PC-9 (cell line): Measurements from ENCODE around the gene SPEG. TPM values are rescaled to one million over a fixed set of nuclear protein-coding genes. Genes with fewer than 3 reads are reported as not detected.

ENCODE experiments used
- BruUV-seq: library from RNA; stranded (reverse); fragments of 400-500 nt; replicated peaks from 2 replicates; lab custom pipeline; 2021; lab: Mats Ljungman, UMichigan
- CTCF ChIA-PET: fragments of 300-600 bp; sonication (Branson Sonifier 250); formaldehyde crosslinking; loops from one replicate; lab custom pipeline; 2022; ENCODE audit warnings: antibody characterized with exemption; lab: Charles Lee
- POLR2A ChIA-PET: fragments of 300-600 bp; sonication (Branson Sonifier 250); formaldehyde crosslinking; loops from one replicate; lab custom pipeline; 2022; ENCODE audit warnings: antibody characterized with exemption; ENCODE audit not compliant: unreplicated experiment; lab: Charles Lee
- DNase-seq, 2 experiments: peaks; one replicate each; pipeline versions ENCODE4 v3.0.0 to v3.0.0-alpha.2; 2015 to 2022; ENCODE audit warnings: mixed read lengths in 1 of 2
- H2AFZ ChIP-seq: fragments of 200-600 bp; sonication (generic); 2 replicates; pipeline ENCODE4 v1.8.1; 2017; ENCODE audit warnings: antibody characterized with exemption
- H3F3A ChIP-seq: fragments of 200-600 bp; sonication (generic); 2 replicates; pipeline ENCODE4 v1.8.1; 2017; ENCODE audit warnings: antibody characterized with exemption, mild to moderate bottlenecking, low read depth; ENCODE audit not compliant: insufficient read depth
- H3K27ac ChIP-seq: fragments of 200-600 bp; sonication (generic); 2 replicates; pipeline ENCODE4 v1.6.1; 2016; ENCODE audit warnings: mixed run types
- H3K27me3 ChIP-seq: fragments of 200-600 bp; sonication (generic); 2 replicates; pipeline ENCODE4 v1.6.1; 2016; ENCODE audit warnings: low read depth, mixed run types; ENCODE audit not compliant: insufficient read depth
- H3K36me3 ChIP-seq: fragments of 200-600 bp; sonication (generic); 2 replicates; pipeline ENCODE4 v1.6.1; 2016; ENCODE audit warnings: low read depth, mixed run types
- H3K4me1 ChIP-seq: fragments of 200-600 bp; sonication (generic); replicated peaks from 2 replicates; pipeline ENCODE4 v1.6.1; 2016; ENCODE audit warnings: mixed run types; ENCODE audit not compliant: insufficient read depth
- H3K4me2 ChIP-seq: fragments of 200-600 bp; sonication (generic); 2 replicates; pipeline ENCODE4 v1.6.1; 2017; ENCODE audit warnings: mixed run types
- H3K4me3 ChIP-seq: fragments of 200-600 bp; sonication (generic); 2 replicates; pipeline ENCODE4 v1.6.1; 2016; ENCODE audit warnings: mixed run types
- H3K79me2 ChIP-seq: fragments of 200-600 bp; sonication (generic); 2 replicates; pipeline ENCODE4 v1.6.1; 2017; ENCODE audit warnings: low read depth, mixed run types
- H3K9me2 ChIP-seq: fragments of 200-600 bp; sonication (generic); 2 replicates; pipeline ENCODE4 v1.8.1; 2017; ENCODE audit warnings: mild to moderate bottlenecking; ENCODE audit not compliant: insufficient read depth
- H3K9me3 ChIP-seq: fragments of 200-600 bp; sonication (generic); 2 replicates; pipeline ENCODE4 v1.8.1; 2016; ENCODE audit warnings: low read depth; ENCODE audit not compliant: insufficient read depth
- H4K20me1 ChIP-seq: fragments of 200-600 bp; sonication (generic); 2 replicates; pipeline ENCODE4 v1.8.1; 2017; ENCODE audit not compliant: insufficient read depth
- EZH2 ChIP-seq: fragments of 200-600 bp; sonication (generic); IDR thresholded peaks from 2 replicates; pipeline ENCODE4 v1.8.0; 2017; ENCODE audit warnings: antibody characterized with exemption, low read depth
- intact Hi-C: fragments of 100-400 bp; cut with micrococcal nuclease; formaldehyde crosslinking; loops from one replicate; pipeline ENCODE4 v1.10.0; 2022; ENCODE audit not compliant: unreplicated experiment
- total RNA-seq: library from RNA; stranded (reverse); gene quantifications from 2 replicates; pipeline ENCODE4 v1.2.3, GENCODE V29; 2021
- TF ChIP-seq, protein P1 (sequence below): fragments of 200-600 bp; sonication (generic); conservative IDR thresholded peaks from 2 replicates; pipeline ENCODE4 v1.6.1; 2017; ENCODE audit warnings: mixed run types, antibody characterized with exemption, mild to moderate bottlenecking, moderate library complexity

Gene SPEG
- total RNA-seq, 1 experiment from 2014 or later, result 46.8 TPM

DNA sequence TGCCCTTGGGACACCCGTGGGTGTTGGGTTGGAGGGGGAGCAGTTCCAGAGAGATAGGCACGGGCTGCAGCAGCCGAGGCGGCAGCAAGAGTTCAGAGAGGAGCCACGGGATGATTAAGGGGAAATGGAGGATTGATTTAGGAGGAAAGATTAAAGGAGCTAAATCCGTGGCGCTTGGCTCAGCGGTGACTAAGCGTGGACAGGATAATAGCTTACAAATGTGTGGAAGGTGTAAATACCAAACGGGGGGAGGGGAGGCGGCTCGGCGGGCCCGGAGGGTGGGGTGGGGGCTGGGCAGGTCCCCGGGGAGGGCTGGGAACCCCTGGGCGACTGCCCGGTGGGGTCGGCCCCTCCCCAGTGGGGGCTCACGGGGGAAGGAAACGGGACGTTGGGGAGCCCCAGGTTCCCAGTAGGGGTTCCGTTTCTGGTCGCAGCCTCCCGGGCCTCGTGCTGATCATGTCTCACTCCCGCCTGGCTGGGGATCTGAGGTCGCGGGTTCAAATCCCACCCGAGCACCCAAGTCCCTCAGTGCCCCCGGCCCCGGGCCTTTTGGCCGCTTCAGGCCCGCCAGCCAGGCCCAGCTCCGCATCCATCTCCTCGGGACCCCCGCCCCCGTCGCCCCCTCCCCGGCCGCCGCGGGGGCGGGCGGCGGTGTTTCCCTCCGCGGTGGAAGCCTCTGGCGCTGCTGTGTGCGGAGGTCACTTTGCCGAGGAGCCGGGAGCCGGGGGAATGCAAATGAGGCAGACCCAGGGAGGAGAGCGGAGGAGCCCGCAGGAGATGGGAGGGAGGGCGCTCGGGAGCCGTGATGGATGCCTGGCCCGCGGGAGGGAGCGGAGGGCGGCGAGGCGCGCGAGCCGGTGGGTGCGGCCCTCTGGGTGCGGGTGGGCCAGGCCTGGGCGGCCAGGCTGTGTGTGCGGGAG lies 87.7 kb downstream of the SPEG start:
- no TSS peak for BruUV-seq
- Histone ChIP-seq H3K4me1 (peaks cover 15% of the 10 kb centered on the region), H3K27ac (no peak overlapping the region)

DNA sequence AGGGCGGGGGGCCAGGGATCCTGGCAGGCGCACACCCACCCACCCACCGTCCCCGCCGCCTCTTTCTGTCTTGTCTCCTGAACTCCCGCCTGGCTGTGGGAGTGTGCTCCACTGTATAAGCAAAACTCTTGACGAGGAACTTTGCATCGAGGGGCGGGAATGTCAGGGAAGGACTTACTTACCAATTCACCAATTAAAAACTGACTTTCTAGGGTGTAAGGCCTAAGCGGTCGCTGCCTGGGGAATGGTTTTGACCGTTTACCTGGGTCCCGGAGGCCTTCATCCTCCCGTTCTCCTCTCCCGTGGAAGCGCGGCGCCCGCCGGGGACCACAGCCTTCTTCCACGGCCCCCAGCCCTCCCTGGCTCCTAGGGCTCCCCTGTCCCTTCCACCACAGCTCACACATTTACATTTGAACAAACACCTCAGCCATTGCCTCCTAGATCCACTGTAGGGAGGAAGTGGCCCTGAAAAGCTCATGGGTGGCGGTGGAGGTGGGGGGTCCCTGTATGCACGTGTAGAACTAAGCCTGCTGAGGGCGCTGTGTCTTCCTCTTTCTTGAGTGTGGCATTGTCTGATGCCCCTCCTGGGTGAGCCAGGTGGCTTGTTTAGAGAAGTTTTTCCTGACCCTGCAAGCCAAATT lies 88.5 kb downstream of the SPEG start:
- intact Hi-C loops, result loop anchor here (5.0 kb wide), 1 partner anchor 66 kb away; no protein-coding TSS in a partner anchor
- Histone ChIP-seq H4K20me1 (no peaks in the 10 kb centered on the region), H2AFZ (no peak overlapping the region), H3K4me1 (peaks cover 15% of the 10 kb centered on the region), H3K27me3 (peaks cover 16% of the 10 kb centered on the region), H3F3A (peaks cover 6% of the 10 kb centered on the region; the same call in 1 of the 2 replicates), H3K79me2 (no peaks in the 10 kb centered on the region), H3K4me2 (peak overlapping the region; percentile 60), H3K27ac (no peak overlapping the region), H3K36me3 (no peaks in the 10 kb centered on the region), H3K9me2 (no peaks in the 10 kb centered on the region), H3K9me3 (no peaks in the 10 kb centered on the region), H3K4me3 (no peak overlapping the region)
- CTCF ChIA-PET, result interaction anchor here (0.6 to 0.7 kb wide), 3 partner anchors 26 to 441 kb away, joined by 3 to 4 read pairs (median 4); no protein-coding TSS in a partner anchor
- no peak for DNase-seq
- no TSS peak for BruUV-seq
- POLR2A ChIA-PET, result no interaction called here
- no peak for TF ChIP-seq EZH2
- TF ChIP-seq, protein P1, sequence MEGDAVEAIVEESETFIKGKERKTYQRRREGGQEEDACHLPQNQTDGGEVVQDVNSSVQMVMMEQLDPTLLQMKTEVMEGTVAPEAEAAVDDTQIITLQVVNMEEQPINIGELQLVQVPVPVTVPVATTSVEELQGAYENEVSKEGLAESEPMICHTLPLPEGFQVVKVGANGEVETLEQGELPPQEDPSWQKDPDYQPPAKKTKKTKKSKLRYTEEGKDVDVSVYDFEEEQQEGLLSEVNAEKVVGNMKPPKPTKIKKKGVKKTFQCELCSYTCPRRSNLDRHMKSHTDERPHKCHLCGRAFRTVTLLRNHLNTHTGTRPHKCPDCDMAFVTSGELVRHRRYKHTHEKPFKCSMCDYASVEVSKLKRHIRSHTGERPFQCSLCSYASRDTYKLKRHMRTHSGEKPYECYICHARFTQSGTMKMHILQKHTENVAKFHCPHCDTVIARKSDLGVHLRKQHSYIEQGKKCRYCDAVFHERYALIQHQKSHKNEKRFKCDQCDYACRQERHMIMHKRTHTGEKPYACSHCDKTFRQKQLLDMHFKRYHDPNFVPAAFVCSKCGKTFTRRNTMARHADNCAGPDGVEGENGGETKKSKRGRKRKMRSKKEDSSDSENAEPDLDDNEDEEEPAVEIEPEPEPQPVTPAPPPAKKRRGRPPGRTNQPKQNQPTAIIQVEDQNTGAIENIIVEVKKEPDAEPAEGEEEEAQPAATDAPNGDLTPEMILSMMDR, result no peak

More for the DNA sequence above, 87.7 kb downstream of the SPEG start:
- Histone ChIP-seq H3K4me3 (peak overlapping the region; percentile 33; the same call in 1 of the 2 replicates), H2AFZ (peak overlapping the region; percentile 66; the same call in 1 of the 2 replicates), H3K4me2 (peak overlapping the region; percentile 60), H3K9me3 (no peaks in the 10 kb centered on the region), H3K27me3 (peaks cover 15% of the 10 kb centered on the region), H3K36me3 (no peaks in the 10 kb centered on the region), H3F3A (peaks cover 6% of the 10 kb centered on the region; the same call in 1 of the 2 replicates), H3K9me2 (no peaks in the 10 kb centered on the region), H3K79me2 (no peaks in the 10 kb centered on the region), H4K20me1 (no peaks in the 10 kb centered on the region)
- no peak for TF ChIP-seq EZH2
- TF ChIP-seq, protein P1, result no peak
- intact Hi-C loops, result loop anchor here (5.0 kb wide), 1 partner anchor 65 kb away; no protein-coding TSS in a partner anchor
- ChIA-PET CTCF (interaction anchor here (0.6 to 1.0 kb wide), 9 partner anchors 10 to 273 kb away, joined by 3 to 9 read pairs (median 4); no protein-coding TSS in a partner anchor), POLR2A (interaction anchor here (0.6 kb wide), 3 partner anchors 11 to 132 kb away, joined by 3 to 4 read pairs (median 3); no protein-coding TSS in a partner anchor)
- DNase-seq, result peak; percentile 29 to 41

DNA sequence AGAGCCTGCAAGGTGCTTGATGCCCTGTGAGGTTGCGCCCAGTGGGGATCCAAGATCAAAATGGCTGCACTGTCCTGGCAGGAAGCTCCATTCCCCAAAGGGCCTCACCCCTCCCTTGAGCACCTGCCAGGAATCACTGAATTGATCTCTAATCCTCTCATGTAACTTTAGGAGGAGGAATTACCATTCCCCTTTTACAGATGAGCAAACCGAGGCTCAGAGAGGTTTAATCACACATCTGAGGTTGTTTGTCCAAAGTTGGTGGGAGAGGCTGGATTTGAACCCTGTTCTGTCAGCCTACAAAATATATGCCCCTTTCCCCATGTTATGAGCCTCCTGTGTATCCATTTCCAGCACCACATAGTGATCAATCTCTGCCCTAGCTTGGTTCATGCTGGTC lies 90.2 kb downstream of the SPEG start:
- intact Hi-C loops, result loop anchor here (5.0 kb wide), 1 partner anchor 68 kb away; no protein-coding TSS in a partner anchor
- ChIA-PET POLR2A (no interaction called here), CTCF (no interaction called here)
- H3F3A ChIP-seq, result peaks cover 6% of the 10 kb centered on the region; the same call in 1 of the 2 replicates
- H4K20me1 ChIP-seq, result no peaks in the 10 kb centered on the region
- BruUV-seq, result no TSS peak
- no peak overlapping the region for H2AFZ ChIP-seq
- H3K4me2 ChIP-seq, result no peak overlapping the region
- peaks cover 15% of the 10 kb centered on the region for H3K4me1 ChIP-seq
- no peaks in the 10 kb centered on the region for H3K79me2 ChIP-seq
- TF ChIP-seq EZH2, result no peak
- TF ChIP-seq, protein P1, result no peak
- no peaks in the 10 kb centered on the region for H3K36me3 ChIP-seq
- H3K9me3 ChIP-seq, result no peaks in the 10 kb centered on the region
- no peak overlapping the region for H3K4me3 ChIP-seq
- H3K27me3 ChIP-seq, result peaks cover 32% of the 10 kb centered on the region
- H3K9me2 ChIP-seq, result no peaks in the 10 kb centered on the region
- no peak for DNase-seq
- no peak overlapping the region for H3K27ac ChIP-seq
